OCI-LY1 (cell line): ENCODE data around the gene ABCB9.

ENCODE experiments used
- CTCF ChIP-seq: fragments of 200-600 bp; sonication (generic), shearing (Covaris generic); IDR thresholded peaks from 2 replicates; pipeline ENCODE4 v1.5.1; 2017; ENCODE audit warnings: mild to moderate bottlenecking, antibody characterized with exemption, low read length, moderate library complexity, mixed read lengths
- EZH2 ChIP-seq: fragments of 200-600 bp; sonication (generic), shearing (Covaris generic); IDR thresholded peaks from 2 replicates; pipeline ENCODE4 v1.8.0; 2017; ENCODE audit warnings: borderline replicate concordance, mixed run types, mild to moderate bottlenecking, antibody characterized with exemption, low read length, moderate library complexity, mixed read lengths

GRCh38 chr12:122995503-122996187, 29.4 kb upstream of the ABCB9 start:
- TF ChIP-seq CTCF: no peak
- TF ChIP-seq EZH2: no peak
